RWPE2 (cell line): ENCODE results near the gene HAPLN3.

Experiments used
- ATAC-seq: fragments of 200-7000 bp; cut with Tn5 transposase; 3 replicates; pipeline ENCODE4 v1.9.1; 2021; ENCODE audit warnings: low read depth
- DNase-seq: peaks from one replicate; pipeline ENCODE4 v3.0.0-alpha.2; 2020; ENCODE audit warnings: low spot score
- H3K27ac ChIP-seq: fragments of 450-650 bp; 2 replicates; pipeline ENCODE4 v1.5.1; 2017; ENCODE audit warnings: mild to moderate bottlenecking; ENCODE audit not compliant: poor library complexity, severe bottlenecking
- H3K27me3 ChIP-seq: fragments of 250-450 bp; sonication (Bioruptor Pico); 2 replicates; pipeline ENCODE4 v1.5.1; 2021; ENCODE audit warnings: mild to moderate bottlenecking, moderate library complexity; ENCODE audit not compliant: insufficient read depth, poor library complexity, severe bottlenecking
- H3K36me3 ChIP-seq: fragments of 250-450 bp; sonication (Bioruptor Pico); 2 replicates; pipeline ENCODE4 v1.5.1; 2020; ENCODE audit warnings: low read depth, mild to moderate bottlenecking, moderate library complexity
- H3K4me1 ChIP-seq: fragments of 250-450 bp; sonication (Bioruptor Pico); 2 replicates; pipeline ENCODE4 v1.5.1; 2021; ENCODE audit warnings: mild to moderate bottlenecking, moderate library complexity; ENCODE audit not compliant: insufficient read depth, poor library complexity, severe bottlenecking
- H3K4me3 ChIP-seq: fragments of 250-450 bp; sonication (Bioruptor Pico); 2 replicates; pipeline ENCODE4 v1.5.1; 2021; ENCODE audit warnings: mild to moderate bottlenecking, moderate library complexity; ENCODE audit not compliant: severe bottlenecking
- H3K9me3 ChIP-seq: fragments of 250-450 bp; sonication (Bioruptor Pico); 2 replicates; pipeline ENCODE4 v1.5.1; 2021; ENCODE audit warnings: mild to moderate bottlenecking, moderate library complexity; ENCODE audit not compliant: severe bottlenecking
- CTCF ChIP-seq: fragments of 450-650 bp; IDR thresholded peaks from one replicate; pipeline ENCODE4 v1.5.1; 2017; ENCODE audit warnings: mild to moderate bottlenecking, moderate library complexity; ENCODE audit not compliant: poor library complexity, severe bottlenecking

HAPLN3 gene

GRCh38 chr15:88899251-88899650, 3.9 kb upstream of the HAPLN3 start:
- peak; percentile 76 for DNase-seq
- no peak for ATAC-seq
- Histone ChIP-seq H3K9me3 (no peaks in the 10 kb centered on the region), H3K4me3 (no peak overlapping the region), H3K4me1 (no peaks in the 10 kb centered on the region), H3K36me3 (peaks cover 31% of the 10 kb centered on the region), H3K27me3 (no peaks in the 10 kb centered on the region), H3K27ac (no peak overlapping the region)
- TF ChIP-seq CTCF = no peak

GRCh38 chr15:88898736-88899135, 3.4 kb upstream of the HAPLN3 start:
- Histone ChIP-seq H3K4me3 (no peak overlapping the region), H3K27me3 (no peaks in the 10 kb centered on the region), H3K9me3 (no peaks in the 10 kb centered on the region), H3K36me3 (peaks cover 26% of the 10 kb centered on the region), H3K4me1 (no peaks in the 10 kb centered on the region), H3K27ac (no peak overlapping the region)
- DNase-seq (peak; percentile 61), ATAC-seq (no peak)
- TF ChIP-seq CTCF = no peak

GRCh38 chr15:88897456-88898194, 2.3 kb upstream of the HAPLN3 start:
- Histone ChIP-seq H3K27ac (no peak overlapping the region), H3K4me1 (no peaks in the 10 kb centered on the region), H3K4me3 (no peak overlapping the region), H3K36me3 (peaks cover 15% of the 10 kb centered on the region), H3K27me3 (no peaks in the 10 kb centered on the region), H3K9me3 (no peaks in the 10 kb centered on the region)
- DNase-seq = peak; percentile 95
- peak; percentile 98 for TF ChIP-seq CTCF
- ATAC-seq = peak; percentile 91

- DNase-seq = no peak
- Histone ChIP-seq H3K4me3 (no peak overlapping the region), H3K27ac (no peak overlapping the region), H3K27me3 (no peaks in the 10 kb centered on the region), H3K36me3 (peaks cover 10% of the 10 kb centered on the region; the same call in 1 of the 2 replicates), H3K9me3 (no peaks in the 10 kb centered on the region), H3K4me1 (no peaks in the 10 kb centered on the region)
- peak; percentile 2; the same call in 2 of the 3 replicates for ATAC-seq
- no peak for TF ChIP-seq CTCF
These were observed 1.8 kb upstream of the HAPLN3 start for GRCh38 chr15:88897142-88897455.

GRCh38 chr15:88896333-88897033, 1.1 kb upstream of the HAPLN3 start:
- no peak overlapping the region for H3K4me3 ChIP-seq

More at GRCh38 chr15:88896333-88897033, 1.1 kb upstream of the HAPLN3 start:
- Histone ChIP-seq H3K9me3 (no peaks in the 10 kb centered on the region), H3K27me3 (no peaks in the 10 kb centered on the region), H3K4me1 (no peaks in the 10 kb centered on the region), H3K27ac (no peak overlapping the region), H3K36me3 (0 out of 2 replicates have a peak, but pooled peaks cover 4% of the 10 kb centered on the region)
- no peak for TF ChIP-seq CTCF
- ATAC-seq (no peak), DNase-seq (peak; percentile 64)
